Activated CD8-positive, alpha-beta memory T cell treated with anti-CD3 and anti-CD28 coated beads, Interleukin-2, amount 50 U/mL, for 48 hours (primary cell): ENCODE data around the gene MCAT.

Experiments used
- DNase-seq: peaks from one replicate; pipeline ENCODE4 v3.0.0-alpha.2; 2020

MCAT gene

GRCh38 chr22:43142880-43143562 lies at the start of gene MCAT:
Gene MCAT (minus strand): TSS chr22:43143398. CDS start chr22:43143348, 50 bp downstream.
- DNase-seq, result peak; percentile 94

GRCh38 chr22:43191831-43192230 lies 48.6 kb upstream of the MCAT start:
- DNase-seq, result no peak

GRCh38 chr22:43188829-43189545 lies 45.8 kb upstream of the MCAT start:
- DNase-seq, result no peak

GRCh38 chr22:43187171-43188099 lies 44.2 kb upstream of the MCAT start:
- DNase-seq, result peak; percentile 98

GRCh38 chr22:43186272-43187170 lies 43.3 kb upstream of the MCAT start, which contains the start of gene TTLL12:
Gene TTLL12 (minus strand): TSS chr22:43187134. CDS start chr22:43187069, 65 bp downstream.
- DNase-seq, result peak; percentile 79

- no peak for DNase-seq
These were observed 42.7 kb upstream of the MCAT start for GRCh38 chr22:43185860-43186261.

- DNase-seq, result no peak
These were observed 40.5 kb upstream of the MCAT start for GRCh38 chr22:43183496-43184277.

- DNase-seq, result no peak
These were observed 39.5 kb upstream of the MCAT start for GRCh38 chr22:43182726-43183125.

GRCh38 chr22:43182118-43182517 lies 38.9 kb upstream of the MCAT start:
- DNase-seq, result no peak

- no peak for DNase-seq
These were observed 38.3 kb upstream of the MCAT start for GRCh38 chr22:43181321-43182076.

- no peak for DNase-seq
These were observed 37.5 kb upstream of the MCAT start for GRCh38 chr22:43180670-43181069.

GRCh38 chr22:43179911-43180195 lies 36.7 kb upstream of the MCAT start:
- no peak for DNase-seq

- DNase-seq, result no peak
These were observed 36.1 kb upstream of the MCAT start for GRCh38 chr22:43179146-43179910.

GRCh38 chr22:43177479-43177878 lies 34.3 kb upstream of the MCAT start:
- DNase-seq, result no peak

- no peak for DNase-seq
These were observed 32.9 kb upstream of the MCAT start for GRCh38 chr22:43176090-43176489.

- no peak for DNase-seq
These were observed 31.8 kb upstream of the MCAT start for GRCh38 chr22:43174941-43175531.

GRCh38 chr22:43173976-43174720 lies 30.9 kb upstream of the MCAT start:
- no peak for DNase-seq

- no peak for DNase-seq
These were observed 30.4 kb upstream of the MCAT start for GRCh38 chr22:43173566-43173965.

- no peak for DNase-seq
These were observed 29.0 kb upstream of the MCAT start for GRCh38 chr22:43172191-43172590.
